Lower lobe of right lung (tissue), 2 donors: Measurements from ENCODE around the gene ZFYVE28. TPM values are rescaled to one million over a fixed set of nuclear protein-coding genes. Genes with fewer than 3 reads are reported as not detected.

ENCODE experiments used
- ATAC-seq, 2 donors: fragments of 200-7000 bp; cut with Tn5 transposase; one replicate each; pipeline ENCODE4 v1.9.1; 2020 to 2022; ENCODE audit warnings: mild to moderate bottlenecking in 2 of 2, moderate library complexity in 2 of 2
- DNase-seq: peaks from one replicate; pipeline ENCODE4 v3.0.0-alpha.2; 2020
- H3K27ac ChIP-seq: fragments of 200-600 bp; one replicate; pipeline ENCODE4 v1.8.0; 2022
- H3K27me3 ChIP-seq: fragments of 200-600 bp; one replicate; pipeline ENCODE4 v1.8.0; 2022; ENCODE audit warnings: low read depth
- H3K36me3 ChIP-seq: fragments of 200-600 bp; one replicate; pipeline ENCODE4 v1.8.0; 2022; ENCODE audit warnings: mild to moderate bottlenecking
- H3K4me1 ChIP-seq: fragments of 200-600 bp; one replicate; pipeline ENCODE4 v1.8.0; 2022
- H3K4me3 ChIP-seq: fragments of 200-600 bp; one replicate; pipeline ENCODE4 v1.8.0; 2022; ENCODE audit warnings: mild to moderate bottlenecking
- H3K9me3 ChIP-seq: fragments of 200-600 bp; one replicate; pipeline ENCODE4 v1.8.0; 2022
- intact Hi-C: fragments of 100-400 bp; cut with DNase I; formaldehyde crosslinking; loops from one replicate; pipeline ENCODE4 v1.11.0; 2022
- total RNA-seq: library from RNA; stranded (reverse); fragmentation: NEBNext Ultra II Directional; extraction: Animal tissue kit (Norgen Biotek cat#: 25700); gene quantifications from one replicate; pipeline ENCODE4 v1.2.1, GENCODE V29; 2021
- TF ChIP-seq, protein P1 (sequence below): fragments of 200-600 bp; IDR thresholded peaks from one replicate; pipeline ENCODE4 v1.8.0; 2022; ENCODE audit warnings: antibody characterized with exemption, mild to moderate bottlenecking
- donor health status: DM: no; HTN: yes; CAD: no; lungs with severe emphysema.

ZFYVE28 gene
- total RNA-seq, 1 donor from 2014 or later: 12.9 TPM

DNA sequence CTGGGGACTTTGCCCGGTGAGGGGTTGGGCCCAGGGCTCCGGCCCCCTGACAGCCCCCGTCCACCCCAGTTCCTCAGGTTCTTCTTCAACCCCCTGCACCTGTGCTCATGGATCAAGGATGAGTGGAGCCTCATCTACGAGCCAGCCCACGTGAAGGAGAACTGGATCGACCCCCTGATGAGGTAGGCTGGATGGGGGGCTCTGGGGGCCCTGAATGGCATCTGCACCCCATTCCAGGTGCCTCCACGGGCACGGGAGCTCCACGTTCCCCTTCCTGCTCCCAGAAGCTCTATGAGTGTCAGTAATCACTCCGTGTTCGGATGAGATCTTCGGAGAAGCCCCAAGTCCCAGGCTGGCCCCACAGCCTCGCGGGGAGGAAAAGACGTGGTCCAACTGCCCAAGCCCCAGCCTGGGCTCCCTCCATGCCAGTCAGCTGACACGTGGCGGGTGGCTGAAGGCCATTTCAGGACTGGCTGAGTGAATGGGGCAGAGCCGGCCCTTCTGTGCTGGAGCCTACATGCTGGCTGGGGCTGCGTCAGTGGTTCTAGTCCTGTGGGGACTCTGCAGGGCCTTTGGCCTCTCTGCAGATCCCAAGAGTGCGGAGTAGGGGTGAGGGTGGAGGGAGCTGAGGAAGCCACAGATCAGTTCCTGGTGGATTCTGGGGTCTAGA is 24.8 kb upstream of the ZFYVE28 start:
- no peaks in the 10 kb centered on the region for H3K9me3 ChIP-seq
- no peak overlapping the region for H3K27ac ChIP-seq
- intact Hi-C loops: no loop called here
- H3K36me3 ChIP-seq: no peaks in the 10 kb centered on the region
- ATAC-seq (no peak), DNase-seq (no peak)
- TF ChIP-seq, protein P1, sequence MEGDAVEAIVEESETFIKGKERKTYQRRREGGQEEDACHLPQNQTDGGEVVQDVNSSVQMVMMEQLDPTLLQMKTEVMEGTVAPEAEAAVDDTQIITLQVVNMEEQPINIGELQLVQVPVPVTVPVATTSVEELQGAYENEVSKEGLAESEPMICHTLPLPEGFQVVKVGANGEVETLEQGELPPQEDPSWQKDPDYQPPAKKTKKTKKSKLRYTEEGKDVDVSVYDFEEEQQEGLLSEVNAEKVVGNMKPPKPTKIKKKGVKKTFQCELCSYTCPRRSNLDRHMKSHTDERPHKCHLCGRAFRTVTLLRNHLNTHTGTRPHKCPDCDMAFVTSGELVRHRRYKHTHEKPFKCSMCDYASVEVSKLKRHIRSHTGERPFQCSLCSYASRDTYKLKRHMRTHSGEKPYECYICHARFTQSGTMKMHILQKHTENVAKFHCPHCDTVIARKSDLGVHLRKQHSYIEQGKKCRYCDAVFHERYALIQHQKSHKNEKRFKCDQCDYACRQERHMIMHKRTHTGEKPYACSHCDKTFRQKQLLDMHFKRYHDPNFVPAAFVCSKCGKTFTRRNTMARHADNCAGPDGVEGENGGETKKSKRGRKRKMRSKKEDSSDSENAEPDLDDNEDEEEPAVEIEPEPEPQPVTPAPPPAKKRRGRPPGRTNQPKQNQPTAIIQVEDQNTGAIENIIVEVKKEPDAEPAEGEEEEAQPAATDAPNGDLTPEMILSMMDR: no peak
- H3K27me3 ChIP-seq: no peaks in the 10 kb centered on the region
- H3K4me1 ChIP-seq: no peaks in the 10 kb centered on the region
- H3K4me3 ChIP-seq: no peak overlapping the region

DNA sequence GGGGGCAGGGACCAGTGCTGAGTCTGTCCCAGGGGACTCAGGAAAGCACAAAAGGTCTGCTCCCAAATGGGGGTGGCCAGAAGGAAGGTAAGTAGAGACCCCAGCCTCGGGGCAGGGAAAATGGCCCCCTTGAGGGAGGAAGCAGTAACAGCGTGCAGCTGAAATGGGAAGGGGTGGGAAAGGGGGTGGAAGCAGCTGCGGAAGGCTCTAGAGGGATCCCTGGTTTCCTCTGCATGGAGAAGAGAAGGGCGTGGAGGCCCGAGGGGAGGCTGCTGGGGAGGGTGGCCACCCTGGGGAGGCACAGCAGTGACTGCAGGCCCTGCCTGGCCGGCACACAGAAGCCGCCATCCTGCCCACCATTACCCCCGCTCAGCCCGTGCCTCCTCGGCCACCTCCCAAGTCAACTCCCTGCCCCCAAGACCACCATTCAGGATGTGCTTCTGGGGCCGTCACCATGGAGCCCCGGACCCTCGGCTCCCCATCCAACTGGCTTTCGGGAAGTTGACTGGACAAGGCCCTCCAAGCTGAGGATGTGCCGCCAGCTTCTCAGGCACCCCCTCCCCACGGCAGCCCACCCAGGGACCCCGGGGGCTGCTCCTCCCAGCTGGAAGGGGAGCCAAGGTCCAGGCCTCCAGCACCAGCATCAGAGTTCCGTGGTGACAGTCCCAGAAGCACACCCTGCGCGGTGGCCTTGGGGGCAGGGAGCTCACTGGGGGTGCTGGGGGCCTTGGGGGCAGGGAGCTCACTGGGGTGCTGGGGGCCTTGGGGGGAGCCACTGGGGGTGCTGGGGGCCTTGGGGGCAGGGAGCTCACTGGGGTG is 23.9 kb upstream of the ZFYVE28 start:
- Histone ChIP-seq H3K4me3 (no peak overlapping the region), H3K9me3 (no peaks in the 10 kb centered on the region), H3K36me3 (no peaks in the 10 kb centered on the region), H3K4me1 (no peaks in the 10 kb centered on the region), H3K27me3 (no peaks in the 10 kb centered on the region), H3K27ac (no peak overlapping the region)
- TF ChIP-seq, protein P1: no peak
- no peak for ATAC-seq
- intact Hi-C loops: no loop called here
- no peak for DNase-seq

DNA sequence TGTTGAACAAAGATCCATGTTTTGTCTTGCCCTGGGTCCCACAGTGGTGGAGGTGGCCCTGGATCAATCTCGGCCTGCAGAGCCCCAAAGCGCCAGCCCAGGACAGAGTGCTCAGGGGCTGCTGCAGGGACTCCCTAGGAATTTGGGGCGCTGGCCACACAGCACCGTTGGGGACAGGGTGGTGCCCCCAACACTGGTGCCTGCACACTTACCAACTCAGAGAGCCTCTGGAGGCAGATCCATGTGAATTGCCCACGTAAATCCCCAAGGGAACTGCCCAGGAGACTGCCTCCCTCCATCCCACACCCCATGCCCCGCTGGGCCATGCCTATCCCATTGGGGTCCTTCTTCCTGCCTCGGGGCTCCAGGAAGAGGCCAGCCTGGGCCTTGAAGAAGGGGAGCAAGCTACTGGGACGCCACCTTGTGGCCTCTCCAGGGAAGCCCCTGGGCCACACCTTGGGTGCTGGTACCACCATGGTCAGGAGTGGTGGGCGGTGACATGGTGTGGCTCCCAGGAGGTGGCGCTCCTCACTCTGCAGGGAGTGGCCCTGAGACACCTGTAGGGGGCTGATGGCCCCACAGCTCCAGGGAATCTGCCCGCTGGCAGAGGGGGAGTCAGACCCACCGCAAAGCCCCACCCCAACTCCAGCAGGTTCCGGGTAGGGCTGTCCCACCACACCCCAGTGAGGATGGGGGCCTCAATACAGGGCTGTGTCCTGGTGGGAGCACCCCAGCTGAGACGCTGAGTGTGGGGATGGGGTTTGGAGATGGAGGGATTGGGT is 23.1 kb upstream of the ZFYVE28 start:
- intact Hi-C loops: no loop called here
- no peaks in the 10 kb centered on the region for H3K27me3 ChIP-seq
- no peaks in the 10 kb centered on the region for H3K36me3 ChIP-seq
- H3K27ac ChIP-seq: no peak overlapping the region
- H3K9me3 ChIP-seq: no peaks in the 10 kb centered on the region
- DNase-seq (peak; percentile 77), ATAC-seq (peak; percentile 77 to 80)
- H3K4me3 ChIP-seq: no peak overlapping the region
- H3K4me1 ChIP-seq: no peaks in the 10 kb centered on the region
- TF ChIP-seq, protein P1: peak; percentile 75

DNA sequence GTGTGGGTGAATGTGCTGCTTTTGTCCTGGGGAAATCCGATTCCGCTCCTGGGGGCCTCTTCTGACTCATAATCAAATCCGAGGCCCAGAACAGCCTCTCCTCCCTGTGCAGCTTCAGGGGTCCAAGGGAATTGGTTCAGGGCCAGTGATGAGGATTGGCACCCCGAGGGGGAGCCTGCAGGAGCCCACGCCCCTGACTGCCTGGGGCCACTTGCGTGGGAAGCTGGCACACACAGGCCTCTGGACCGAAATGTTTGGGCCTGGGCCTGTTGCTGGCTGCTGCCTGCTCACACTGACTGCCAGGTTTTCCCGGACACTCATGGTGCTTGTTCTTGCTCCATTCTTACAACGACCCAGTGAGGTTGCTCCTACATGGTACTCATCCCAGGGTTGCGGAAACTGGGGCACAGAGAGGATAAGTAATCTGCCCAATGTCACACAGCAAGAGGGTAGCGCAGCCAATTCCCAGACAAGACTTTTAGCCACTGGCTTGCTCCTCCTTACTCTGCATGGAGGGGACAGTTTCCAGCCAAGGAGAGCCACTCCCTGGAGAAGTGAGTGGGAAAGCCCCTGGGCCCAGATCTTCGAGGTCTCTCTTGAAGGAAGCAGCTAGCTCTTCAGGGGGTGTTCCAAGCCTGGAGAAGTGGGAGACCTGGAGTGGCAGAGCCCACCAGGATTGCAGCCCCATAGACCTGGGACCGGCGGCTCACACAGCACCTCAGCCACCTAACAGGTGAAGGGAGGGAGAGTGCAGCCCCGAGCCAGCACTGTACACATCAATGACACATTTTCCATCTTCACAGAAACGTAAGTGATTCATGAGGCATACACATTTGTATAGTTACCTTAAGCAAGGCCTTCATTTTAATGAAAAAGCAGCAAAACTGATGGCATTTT is 20.6 kb upstream of the ZFYVE28 start:
- no peaks in the 10 kb centered on the region for H3K9me3 ChIP-seq
- peaks cover 4% of the 10 kb centered on the region for H3K27me3 ChIP-seq
- no peaks in the 10 kb centered on the region for H3K4me1 ChIP-seq
- DNase-seq: no peak
- ATAC-seq: no peak
- no peak overlapping the region for H3K27ac ChIP-seq
- TF ChIP-seq, protein P1: no peak
- no peaks in the 10 kb centered on the region for H3K36me3 ChIP-seq
- intact Hi-C loops: no loop called here
- H3K4me3 ChIP-seq: no peak overlapping the region
